OCI-LY1 (cell line): ENCODE data around the gene RNF138.
A peak's percentile ranks its signal among the peaks of the same experiment; 100 is the strongest.

Experiments used
- H2AFZ ChIP-seq: fragments of 200-600 bp; sonication (generic), shearing (Covaris generic); 2 replicates; pipeline ENCODE4 v1.6.0; 2014; ENCODE audit warnings: antibody characterized with exemption, mild to moderate bottlenecking, low read length
- H3F3A ChIP-seq: fragments of 200-600 bp; sonication (generic), shearing (Covaris generic); 2 replicates; pipeline ENCODE4 v1.6.0; 2014; ENCODE audit warnings: mild to moderate bottlenecking, antibody characterized with exemption, low read length, moderate library complexity; ENCODE audit not compliant: insufficient read depth
- H3K27ac ChIP-seq: fragments of 200-600 bp; sonication (generic); 2 replicates; pipeline ENCODE4 v1.5.1; 2014; ENCODE audit warnings: low read length, mixed run types, mild to moderate bottlenecking, low read depth; ENCODE audit not compliant: poor library complexity, severe bottlenecking
- H3K27me3 ChIP-seq: fragments of 200-600 bp; sonication (generic); 2 replicates; pipeline ENCODE4 v1.6.0; 2014; ENCODE audit warnings: antibody characterized with exemption, mild to moderate bottlenecking, low read length, moderate library complexity; ENCODE audit not compliant: insufficient read depth
- H3K36me3 ChIP-seq: fragments of 200-600 bp; sonication (generic); 2 replicates; pipeline ENCODE4 v1.6.1; 2014; ENCODE audit warnings: mild to moderate bottlenecking, antibody characterized with exemption, low read length, moderate library complexity, mixed read lengths; ENCODE audit not compliant: insufficient read depth
- H3K4me1 ChIP-seq: fragments of 200-600 bp; sonication (generic); 2 replicates; pipeline ENCODE4 v1.5.1; 2014; ENCODE audit warnings: mild to moderate bottlenecking, low read length, moderate library complexity; ENCODE audit not compliant: insufficient read depth, severe bottlenecking
- H3K4me2 ChIP-seq: fragments of 200-600 bp; sonication (generic), shearing (Covaris generic); 2 replicates; pipeline ENCODE4 v1.6.1; 2014; ENCODE audit warnings: low read length
- H3K4me3 ChIP-seq: fragments of 200-600 bp; sonication (generic); 2 replicates; pipeline ENCODE4 v1.5.1; 2014; ENCODE audit warnings: low read length, low read depth, mild to moderate bottlenecking, mixed read lengths; ENCODE audit not compliant: poor library complexity, severe bottlenecking
- H3K79me2 ChIP-seq: fragments of 200-600 bp; shearing (Covaris generic); 2 replicates; pipeline ENCODE4 v1.6.1; 2016; ENCODE audit warnings: mixed run types, low read length, mixed read lengths; ENCODE audit not compliant: insufficient read depth
- H3K9ac ChIP-seq: fragments of 200-600 bp; sonication (generic), shearing (Covaris generic); 2 replicates; pipeline ENCODE4 v1.6.1; 2014; ENCODE audit warnings: mild to moderate bottlenecking, low read length, mixed read lengths
- H3K9me2 ChIP-seq: fragments of 200-600 bp; sonication (generic), shearing (Covaris generic); 2 replicates; pipeline ENCODE4 v1.6.1; 2014; ENCODE audit warnings: low read depth, mild to moderate bottlenecking, low read length, mixed read lengths
- H3K9me3 ChIP-seq: fragments of 200-600 bp; shearing (Covaris generic); 2 replicates; pipeline ENCODE4 v1.6.1; 2014; ENCODE audit warnings: low read length, mixed read lengths
- H4K20me1 ChIP-seq: fragments of 200-600 bp; sonication (generic), shearing (Covaris generic); 2 replicates; pipeline ENCODE4 v1.6.0; 2016; ENCODE audit warnings: mild to moderate bottlenecking, low read length; ENCODE audit not compliant: insufficient read depth
- EZH2 ChIP-seq: fragments of 200-600 bp; sonication (generic), shearing (Covaris generic); IDR thresholded peaks from 2 replicates; pipeline ENCODE4 v1.8.0; 2017; ENCODE audit warnings: borderline replicate concordance, mixed run types, mild to moderate bottlenecking, antibody characterized with exemption, low read length, moderate library complexity, mixed read lengths
- TF ChIP-seq, protein P1 (sequence below): fragments of 200-600 bp; sonication (generic), shearing (Covaris generic); IDR thresholded peaks from 2 replicates; pipeline ENCODE4 v1.5.1; 2017; ENCODE audit warnings: mild to moderate bottlenecking, antibody characterized with exemption, low read length, moderate library complexity, mixed read lengths

RNF138 gene

DNA sequence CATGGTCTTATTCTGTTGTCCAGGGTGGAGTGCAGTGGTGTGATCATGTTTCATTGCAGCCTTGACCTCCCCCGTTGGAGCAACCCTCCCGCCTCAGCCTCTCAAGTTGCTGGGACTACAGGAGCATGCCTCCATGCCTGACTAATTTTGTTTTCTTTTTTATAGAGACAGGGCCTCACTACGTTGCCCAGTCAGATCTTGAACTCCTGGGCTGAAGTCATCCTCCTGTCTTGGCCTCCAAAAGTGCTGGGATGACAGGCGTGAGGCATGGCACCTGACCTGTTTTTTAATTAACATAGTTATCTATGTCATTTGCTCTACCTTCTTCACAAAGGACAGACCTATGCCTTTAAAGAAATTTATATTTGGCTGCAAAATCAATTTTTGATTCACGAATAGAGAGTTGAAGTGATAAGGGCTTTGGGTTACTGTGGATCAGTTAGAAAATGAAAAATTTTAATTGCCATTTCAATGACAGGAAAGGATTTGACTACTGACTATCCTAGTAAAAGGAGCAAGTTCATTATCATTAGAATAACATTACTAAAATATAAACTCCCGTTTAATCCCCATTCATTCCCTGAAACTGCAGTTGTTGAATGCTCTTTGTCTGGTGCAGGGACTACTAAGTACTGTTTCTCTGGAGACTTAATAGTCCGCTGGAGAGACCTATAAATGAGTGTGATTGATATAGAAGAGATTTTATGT, 3.7 kb downstream of the RNF138 start:
- H3K9me3 ChIP-seq, result no peaks in the 10 kb centered on the region
- H3K4me2 ChIP-seq, result peak overlapping the region; percentile 95; the same call in 1 of the 2 replicates
- H3F3A ChIP-seq, result no peaks in the 10 kb centered on the region
- H2AFZ ChIP-seq, result no peak overlapping the region
- H3K9me2 ChIP-seq, result no peaks in the 10 kb centered on the region
- no peaks in the 10 kb centered on the region for H4K20me1 ChIP-seq
- no peaks in the 10 kb centered on the region for H3K27me3 ChIP-seq
- TF ChIP-seq EZH2, result no peak
- TF ChIP-seq, protein P1, sequence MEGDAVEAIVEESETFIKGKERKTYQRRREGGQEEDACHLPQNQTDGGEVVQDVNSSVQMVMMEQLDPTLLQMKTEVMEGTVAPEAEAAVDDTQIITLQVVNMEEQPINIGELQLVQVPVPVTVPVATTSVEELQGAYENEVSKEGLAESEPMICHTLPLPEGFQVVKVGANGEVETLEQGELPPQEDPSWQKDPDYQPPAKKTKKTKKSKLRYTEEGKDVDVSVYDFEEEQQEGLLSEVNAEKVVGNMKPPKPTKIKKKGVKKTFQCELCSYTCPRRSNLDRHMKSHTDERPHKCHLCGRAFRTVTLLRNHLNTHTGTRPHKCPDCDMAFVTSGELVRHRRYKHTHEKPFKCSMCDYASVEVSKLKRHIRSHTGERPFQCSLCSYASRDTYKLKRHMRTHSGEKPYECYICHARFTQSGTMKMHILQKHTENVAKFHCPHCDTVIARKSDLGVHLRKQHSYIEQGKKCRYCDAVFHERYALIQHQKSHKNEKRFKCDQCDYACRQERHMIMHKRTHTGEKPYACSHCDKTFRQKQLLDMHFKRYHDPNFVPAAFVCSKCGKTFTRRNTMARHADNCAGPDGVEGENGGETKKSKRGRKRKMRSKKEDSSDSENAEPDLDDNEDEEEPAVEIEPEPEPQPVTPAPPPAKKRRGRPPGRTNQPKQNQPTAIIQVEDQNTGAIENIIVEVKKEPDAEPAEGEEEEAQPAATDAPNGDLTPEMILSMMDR, result no peak
- peaks cover 74% of the 10 kb centered on the region for H3K79me2 ChIP-seq
- H3K9ac ChIP-seq, result no peak overlapping the region
- H3K36me3 ChIP-seq, result peaks cover 39% of the 10 kb centered on the region
- peak overlapping the region; percentile 89 for H3K4me3 ChIP-seq
- H3K4me1 ChIP-seq, result peaks cover 28% of the 10 kb centered on the region
- no peak overlapping the region for H3K27ac ChIP-seq

DNA sequence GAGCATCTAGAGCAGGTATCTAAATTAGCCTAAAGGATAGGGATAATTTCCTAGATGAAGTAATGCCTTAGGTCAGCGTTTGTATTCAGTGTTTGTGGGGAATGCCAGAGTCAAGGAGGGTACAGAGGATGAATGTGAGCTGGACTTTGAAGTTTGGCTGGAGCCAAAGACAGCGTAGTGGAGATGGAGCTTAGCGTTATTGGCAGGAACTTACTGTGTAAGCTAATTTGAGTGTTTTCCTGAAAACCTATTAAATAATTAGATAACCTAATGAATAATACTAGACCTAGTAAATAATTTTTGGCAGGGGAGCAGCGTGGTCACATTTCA, 4.2 kb downstream of the RNF138 start:
- no peak for TF ChIP-seq EZH2
- TF ChIP-seq, protein P1, result no peak
- Histone ChIP-seq H3K4me1 (peaks cover 28% of the 10 kb centered on the region), H3K4me2 (no peak overlapping the region)

DNA sequence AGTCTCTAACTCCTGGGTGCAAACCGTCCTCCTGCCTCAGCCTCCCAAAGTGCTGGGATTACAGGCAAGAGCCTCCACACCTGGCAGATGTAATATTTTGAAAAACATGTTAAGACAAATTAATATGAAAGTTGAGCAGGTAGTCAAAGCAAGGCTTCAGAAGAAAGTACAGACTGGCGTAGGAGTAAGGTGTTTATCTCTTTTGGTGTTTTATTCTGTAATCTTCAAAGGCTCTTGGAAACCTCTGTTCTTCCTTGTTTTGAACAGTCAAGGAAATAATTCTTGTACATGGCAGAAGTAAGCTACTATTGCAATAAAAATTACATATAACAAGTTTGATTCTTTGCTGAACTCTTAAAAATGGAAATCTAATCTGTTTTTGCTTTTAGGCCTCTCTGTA, 5.3 kb downstream of the RNF138 start:
- no peak overlapping the region for H3K4me3 ChIP-seq
- no peaks in the 10 kb centered on the region for H3F3A ChIP-seq
- TF ChIP-seq EZH2, result no peak
- TF ChIP-seq, protein P1, result no peak
- no peak overlapping the region for H3K27ac ChIP-seq
- no peaks in the 10 kb centered on the region for H3K27me3 ChIP-seq
- H3K9me3 ChIP-seq, result no peaks in the 10 kb centered on the region
- no peaks in the 10 kb centered on the region for H3K9me2 ChIP-seq
- H4K20me1 ChIP-seq, result no peaks in the 10 kb centered on the region
- H3K4me2 ChIP-seq, result no peak overlapping the region
- no peak overlapping the region for H2AFZ ChIP-seq
- peaks cover 50% of the 10 kb centered on the region for H3K36me3 ChIP-seq
- peaks cover 89% of the 10 kb centered on the region for H3K79me2 ChIP-seq
- peaks cover 23% of the 10 kb centered on the region for H3K4me1 ChIP-seq
- H3K9ac ChIP-seq, result no peak overlapping the region

More for the DNA sequence above, 4.2 kb downstream of the RNF138 start:
- no peak overlapping the region for H3K4me3 ChIP-seq
- no peak overlapping the region for H3K27ac ChIP-seq
- no peaks in the 10 kb centered on the region for H3K9me3 ChIP-seq
- H3F3A ChIP-seq, result no peaks in the 10 kb centered on the region
- H3K36me3 ChIP-seq, result peaks cover 43% of the 10 kb centered on the region
- H3K9ac ChIP-seq, result no peak overlapping the region
- H3K27me3 ChIP-seq, result no peaks in the 10 kb centered on the region
- H4K20me1 ChIP-seq, result no peaks in the 10 kb centered on the region
- peaks cover 78% of the 10 kb centered on the region for H3K79me2 ChIP-seq
- no peaks in the 10 kb centered on the region for H3K9me2 ChIP-seq
- H2AFZ ChIP-seq, result no peak overlapping the region
